ENCODE results near the gene ATP8B3.

ATP8B3 gene

GRCh38 chr19:1783874-1784273 lies 28.2 kb downstream of the ATP8B3 start:
- DNase-seq (ENCODE audit: low spot score) = no peak
- TF ChIP-seq CTCF (IDR thresholded peaks at IDR 0.05; ENCODE audit: extremely low read depth, missing control alignments) = no peak

- DNase-seq (ENCODE audit: low spot score) = no peak
- TF ChIP-seq CTCF (IDR thresholded peaks at IDR 0.05; ENCODE audit: extremely low read depth, missing control alignments) = no peak
Measured at GRCh38 chr19:1783354-1783753, 28.7 kb downstream of the ATP8B3 start.

GRCh38 chr19:1782521-1782920 lies 29.6 kb downstream of the ATP8B3 start:
- no peak for TF ChIP-seq CTCF (IDR thresholded peaks at IDR 0.05; ENCODE audit: extremely low read depth, missing control alignments)
- DNase-seq (ENCODE audit: low spot score) = no peak

- DNase-seq (ENCODE audit: low spot score) = no peak
- no peak for TF ChIP-seq CTCF (IDR thresholded peaks at IDR 0.05; ENCODE audit: extremely low read depth, missing control alignments)
Measured at GRCh38 chr19:1780272-1780958, 31.7 kb downstream of the ATP8B3 start.

GRCh38 chr19:1779574-1779973 lies 32.5 kb downstream of the ATP8B3 start:
- DNase-seq (ENCODE audit: low spot score) = no peak
- TF ChIP-seq CTCF (IDR thresholded peaks at IDR 0.05; ENCODE audit: extremely low read depth, missing control alignments) = no peak

GRCh38 chr19:1777149-1777548 lies 34.9 kb downstream of the ATP8B3 start:
- DNase-seq (ENCODE audit: low spot score) = no peak
- no peak for TF ChIP-seq CTCF (IDR thresholded peaks at IDR 0.05; ENCODE audit: extremely low read depth, missing control alignments)

- no peak for TF ChIP-seq CTCF (IDR thresholded peaks at IDR 0.05; ENCODE audit: extremely low read depth, missing control alignments)
- no peak for DNase-seq (ENCODE audit: low spot score)
Measured at GRCh38 chr19:1776606-1777147, 35.4 kb downstream of the ATP8B3 start.

Data from GM20000 (cell line).